NCI-H1694 treated with DMSO at 0.1 percent for 48 hours (cell line): ENCODE measurements around the gene LSM5.
A peak's percentile ranks its signal among the peaks of the same experiment; 100 is the strongest.

ENCODE experiments used
- DNase-seq: peaks from one replicate; lab custom pipeline; 2025; lab: John Stamatoyannopoulos, UW

LSM5 gene

GRCh38 chr7:32490127-32490796 lies at the start of gene LSM5:
Gene LSM5 (minus strand): TSS chr7:32490380. CDS start chr7:32490365, 15 bp downstream.
- DNase-seq = peak; percentile 93

GRCh38 chr7:32539366-32539765 lies 49.2 kb upstream of the LSM5 start:
- DNase-seq = no peak

- DNase-seq = no peak
Observed at GRCh38 chr7:32537760-32538159, 47.6 kb upstream of the LSM5 start.

GRCh38 chr7:32536585-32536984 lies 46.4 kb upstream of the LSM5 start:
- no peak for DNase-seq

GRCh38 chr7:32536016-32536415 lies 45.8 kb upstream of the LSM5 start:
- no peak for DNase-seq

- DNase-seq = no peak
Observed at GRCh38 chr7:32535162-32535702, 45.1 kb upstream of the LSM5 start.

- no peak for DNase-seq
Observed at GRCh38 chr7:32533276-32534029, 43.3 kb upstream of the LSM5 start.

- no peak for DNase-seq
Observed at GRCh38 chr7:32532716-32533115, 42.5 kb upstream of the LSM5 start.

- no peak for DNase-seq
Observed at GRCh38 chr7:32532086-32532485, 41.9 kb upstream of the LSM5 start.

- no peak for DNase-seq
Observed at GRCh38 chr7:32531402-32531801, 41.2 kb upstream of the LSM5 start.

GRCh38 chr7:32525839-32526238 lies 35.7 kb upstream of the LSM5 start:
- no peak for DNase-seq

- DNase-seq = no peak
Observed at GRCh38 chr7:32524631-32525030, 34.5 kb upstream of the LSM5 start.

GRCh38 chr7:32522746-32523530 lies 32.8 kb upstream of the LSM5 start:
- DNase-seq = no peak

- DNase-seq = no peak
Observed at GRCh38 chr7:32519763-32520162, 29.6 kb upstream of the LSM5 start.

- no peak for DNase-seq
Observed at GRCh38 chr7:32518534-32519140, 28.5 kb upstream of the LSM5 start.

GRCh38 chr7:32516551-32517100 lies 26.4 kb upstream of the LSM5 start:
- no peak for DNase-seq

GRCh38 chr7:32515890-32516550 lies 25.8 kb upstream of the LSM5 start:
- DNase-seq = no peak

- no peak for DNase-seq
Observed at GRCh38 chr7:32513210-32513609, 23.0 kb upstream of the LSM5 start.

GRCh38 chr7:32511791-32512190 lies 21.6 kb upstream of the LSM5 start:
- no peak for DNase-seq

- no peak for DNase-seq
Observed at GRCh38 chr7:32507414-32507813, 17.2 kb upstream of the LSM5 start.
